ENCODE measurements around the gene LOC101059915.

DNA sequence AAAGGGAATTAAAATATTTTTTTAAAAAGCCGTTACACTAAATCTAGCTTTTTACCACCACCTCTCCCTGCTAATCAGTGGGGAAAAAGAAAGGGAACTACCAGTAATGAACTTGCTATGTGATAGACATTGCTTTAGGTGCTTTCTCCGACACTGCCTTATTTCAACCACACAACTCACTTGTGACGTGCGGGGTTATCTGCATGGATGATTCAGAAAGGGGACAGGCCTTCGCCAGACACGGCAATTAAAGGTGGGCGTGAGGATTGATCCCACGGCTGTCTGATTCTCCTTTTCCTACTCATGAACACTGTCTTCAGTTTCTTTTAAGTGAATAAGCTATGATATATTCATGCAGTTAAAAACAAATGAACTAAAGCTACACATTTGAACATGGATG lies 48.2 kb upstream of the LOC101059915 start:
- TF ChIP-seq, protein P1, sequence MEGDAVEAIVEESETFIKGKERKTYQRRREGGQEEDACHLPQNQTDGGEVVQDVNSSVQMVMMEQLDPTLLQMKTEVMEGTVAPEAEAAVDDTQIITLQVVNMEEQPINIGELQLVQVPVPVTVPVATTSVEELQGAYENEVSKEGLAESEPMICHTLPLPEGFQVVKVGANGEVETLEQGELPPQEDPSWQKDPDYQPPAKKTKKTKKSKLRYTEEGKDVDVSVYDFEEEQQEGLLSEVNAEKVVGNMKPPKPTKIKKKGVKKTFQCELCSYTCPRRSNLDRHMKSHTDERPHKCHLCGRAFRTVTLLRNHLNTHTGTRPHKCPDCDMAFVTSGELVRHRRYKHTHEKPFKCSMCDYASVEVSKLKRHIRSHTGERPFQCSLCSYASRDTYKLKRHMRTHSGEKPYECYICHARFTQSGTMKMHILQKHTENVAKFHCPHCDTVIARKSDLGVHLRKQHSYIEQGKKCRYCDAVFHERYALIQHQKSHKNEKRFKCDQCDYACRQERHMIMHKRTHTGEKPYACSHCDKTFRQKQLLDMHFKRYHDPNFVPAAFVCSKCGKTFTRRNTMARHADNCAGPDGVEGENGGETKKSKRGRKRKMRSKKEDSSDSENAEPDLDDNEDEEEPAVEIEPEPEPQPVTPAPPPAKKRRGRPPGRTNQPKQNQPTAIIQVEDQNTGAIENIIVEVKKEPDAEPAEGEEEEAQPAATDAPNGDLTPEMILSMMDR (IDR thresholded peaks at IDR 0.05) = no peak
- no peak for TF ChIP-seq POLR2AphosphoS5 (IDR thresholded peaks at IDR 0.05)
